Epidermal melanocyte (primary cell): Measurements from ENCODE around the gene NTM.
"Not testable (repeated sequence)": the region's sequence is repeated elsewhere in the genome, so short reads cannot be mapped to it uniquely, and the experiment has no call there.

Source experiments
- DNase-seq: peaks from one replicate; pipeline ENCODE4 v3.0.0; 2011; ENCODE audit warnings: low spot score; ENCODE audit not compliant: insufficient read length

NTM gene

GRCh38 chr11:132337819-132338416 lies 967.5 kb downstream of the NTM start:
- DNase-seq: no peak

GRCh38 chr11:132342408-132342807 lies 972.0 kb downstream of the NTM start:
- no peak for DNase-seq

- DNase-seq: no peak
These were observed 973.2 kb downstream of the NTM start for GRCh38 chr11:132343445-132344175.

- DNase-seq: no peak
These were observed 976.2 kb downstream of the NTM start for GRCh38 chr11:132346558-132347148.

GRCh38 chr11:132347156-132348090 lies 977.0 kb downstream of the NTM start:
- DNase-seq: no peak

GRCh38 chr11:132349811-132350733 lies 979.7 kb downstream of the NTM start:
- no peak for DNase-seq

- DNase-seq: no peak
These were observed 980.6 kb downstream of the NTM start for GRCh38 chr11:132351050-132351449.

GRCh38 chr11:132352497-132352896 lies 982.1 kb downstream of the NTM start:
- no peak for DNase-seq

- DNase-seq: no peak
These were observed 982.8 kb downstream of the NTM start for GRCh38 chr11:132353255-132353654.

GRCh38 chr11:132357811-132358572 lies 987.6 kb downstream of the NTM start:
- DNase-seq: no peak

- no peak for DNase-seq
These were observed 988.1 kb downstream of the NTM start for GRCh38 chr11:132358573-132358953.

- DNase-seq: no peak
These were observed 990.7 kb downstream of the NTM start for GRCh38 chr11:132361011-132361550.

GRCh38 chr11:132365650-132366049 lies 995.2 kb downstream of the NTM start:
- no peak for DNase-seq

GRCh38 chr11:132367293-132367692 lies 996.9 kb downstream of the NTM start:
- no peak for DNase-seq

- DNase-seq: not testable (repeated sequence)
These were observed 999.7 kb downstream of the NTM start for GRCh38 chr11:132370114-132370513.

- no peak for DNase-seq
These were observed 1003.2 kb downstream of the NTM start for GRCh38 chr11:132373405-132374143.

GRCh38 chr11:132379540-132379939 lies 1009.1 kb downstream of the NTM start:
- no peak for DNase-seq
